ENCODE data around the gene DPM3. TPM values are rescaled to one million over a fixed set of nuclear protein-coding genes. Genes with fewer than 3 reads are reported as not detected.

The DPM3 gene
- total and polyA plus RNA-seq, 9 of the 15 experiments (the other 6 are each of a cell fraction or from before 2014, with no cell fraction given) = 3.7 to 120 (median 36.4) TPM

DNA sequence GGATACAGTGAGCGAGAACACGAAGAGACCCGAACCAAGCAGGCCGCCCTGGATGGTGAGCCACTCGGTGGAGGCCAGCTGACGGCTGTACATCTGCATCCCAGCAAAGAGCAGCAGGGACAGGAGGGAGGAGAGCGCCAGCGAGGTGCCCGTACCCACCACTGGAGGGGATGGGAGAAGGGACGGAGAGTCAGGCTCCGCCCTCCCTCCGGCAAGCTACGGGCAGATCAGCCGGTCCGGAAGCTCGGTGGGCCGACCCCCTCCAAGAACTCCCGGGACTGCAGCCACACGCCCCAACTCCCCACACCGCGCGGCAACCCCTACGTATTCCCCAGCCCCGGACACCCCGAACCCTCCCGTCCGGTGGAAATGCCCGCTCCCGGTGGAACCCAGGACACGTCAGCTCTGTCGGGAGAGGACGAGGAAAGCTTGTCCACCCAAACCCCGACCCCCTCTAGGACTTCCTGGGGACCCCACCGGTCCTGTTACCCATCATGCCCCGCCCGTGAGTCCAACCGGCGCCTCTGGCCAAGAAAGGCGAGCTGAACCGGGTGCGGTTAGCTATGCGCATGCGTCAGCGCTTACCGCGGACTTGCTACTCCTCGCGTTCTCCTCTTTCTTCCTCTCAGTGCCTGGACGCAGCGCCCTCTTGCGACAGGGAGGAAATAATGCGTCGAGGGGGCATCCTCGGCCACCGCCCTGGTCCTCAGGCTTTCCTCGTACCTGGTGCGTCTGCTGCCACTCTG lies 32.6 kb upstream of the DPM3 start, which contains the start of gene KRTCAP2 (continued):
- TF ChIP-seq TAF7 (tag; IDR thresholded peaks at IDR 0.05) (peak; percentile 76), ZNF785 (CRISPR knock-in tag; IDR thresholded peaks at IDR 0.05) (no peak), HDAC8 (tag; IDR thresholded peaks at IDR 0.05) (no peak), PHF8 (IDR thresholded peaks at IDR 0.05; ENCODE audit: borderline replicate concordance, low read length) (peak; percentile 93; the same call in 1 of the 2 replicates), TCFL5 (CRISPR knock-in tag; conservative IDR thresholded peaks at IDR 0.05) (no peak), HNRNPH1 (optimal IDR thresholded peaks at IDR 0.05; ENCODE audit: low read depth, low read length) (no peak), GATAD2A (IDR thresholded peaks at IDR 0.05) (no peak), PML (IDR thresholded peaks at IDR 0.05; ENCODE audit: low read length) (peak; percentile 86), KLF16 (IDR thresholded peaks at IDR 0.05) (peak; percentile 41; the same call in 1 of the 2 replicates), ZNF311 (CRISPR knock-in tag; IDR thresholded peaks at IDR 0.05) (no peak), ZC3H4 (CRISPR knock-in tag; IDR thresholded peaks at IDR 0.05; ENCODE audit: borderline replicate concordance) (no peak), RBM15 (IDR thresholded peaks at IDR 0.05; ENCODE audit: insufficient read depth, low read length) (no peak)
- TF ChIP-seq, protein P1, sequence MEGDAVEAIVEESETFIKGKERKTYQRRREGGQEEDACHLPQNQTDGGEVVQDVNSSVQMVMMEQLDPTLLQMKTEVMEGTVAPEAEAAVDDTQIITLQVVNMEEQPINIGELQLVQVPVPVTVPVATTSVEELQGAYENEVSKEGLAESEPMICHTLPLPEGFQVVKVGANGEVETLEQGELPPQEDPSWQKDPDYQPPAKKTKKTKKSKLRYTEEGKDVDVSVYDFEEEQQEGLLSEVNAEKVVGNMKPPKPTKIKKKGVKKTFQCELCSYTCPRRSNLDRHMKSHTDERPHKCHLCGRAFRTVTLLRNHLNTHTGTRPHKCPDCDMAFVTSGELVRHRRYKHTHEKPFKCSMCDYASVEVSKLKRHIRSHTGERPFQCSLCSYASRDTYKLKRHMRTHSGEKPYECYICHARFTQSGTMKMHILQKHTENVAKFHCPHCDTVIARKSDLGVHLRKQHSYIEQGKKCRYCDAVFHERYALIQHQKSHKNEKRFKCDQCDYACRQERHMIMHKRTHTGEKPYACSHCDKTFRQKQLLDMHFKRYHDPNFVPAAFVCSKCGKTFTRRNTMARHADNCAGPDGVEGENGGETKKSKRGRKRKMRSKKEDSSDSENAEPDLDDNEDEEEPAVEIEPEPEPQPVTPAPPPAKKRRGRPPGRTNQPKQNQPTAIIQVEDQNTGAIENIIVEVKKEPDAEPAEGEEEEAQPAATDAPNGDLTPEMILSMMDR (IDR thresholded peaks at IDR 0.05 in 2 of 3, conservative IDR thresholded peaks at IDR 0.05 in 1 of 3; ENCODE audit: insufficient read depth in 2 of 3, low read depth in 1 of 3, low read length in 3 of 3) = peak; percentile 93 to 98 (median 97)
- TF ChIP-seq, protein P2, sequence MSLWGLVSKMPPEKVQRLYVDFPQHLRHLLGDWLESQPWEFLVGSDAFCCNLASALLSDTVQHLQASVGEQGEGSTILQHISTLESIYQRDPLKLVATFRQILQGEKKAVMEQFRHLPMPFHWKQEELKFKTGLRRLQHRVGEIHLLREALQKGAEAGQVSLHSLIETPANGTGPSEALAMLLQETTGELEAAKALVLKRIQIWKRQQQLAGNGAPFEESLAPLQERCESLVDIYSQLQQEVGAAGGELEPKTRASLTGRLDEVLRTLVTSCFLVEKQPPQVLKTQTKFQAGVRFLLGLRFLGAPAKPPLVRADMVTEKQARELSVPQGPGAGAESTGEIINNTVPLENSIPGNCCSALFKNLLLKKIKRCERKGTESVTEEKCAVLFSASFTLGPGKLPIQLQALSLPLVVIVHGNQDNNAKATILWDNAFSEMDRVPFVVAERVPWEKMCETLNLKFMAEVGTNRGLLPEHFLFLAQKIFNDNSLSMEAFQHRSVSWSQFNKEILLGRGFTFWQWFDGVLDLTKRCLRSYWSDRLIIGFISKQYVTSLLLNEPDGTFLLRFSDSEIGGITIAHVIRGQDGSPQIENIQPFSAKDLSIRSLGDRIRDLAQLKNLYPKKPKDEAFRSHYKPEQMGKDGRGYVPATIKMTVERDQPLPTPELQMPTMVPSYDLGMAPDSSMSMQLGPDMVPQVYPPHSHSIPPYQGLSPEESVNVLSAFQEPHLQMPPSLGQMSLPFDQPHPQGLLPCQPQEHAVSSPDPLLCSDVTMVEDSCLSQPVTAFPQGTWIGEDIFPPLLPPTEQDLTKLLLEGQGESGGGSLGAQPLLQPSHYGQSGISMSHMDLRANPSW (CRISPR knock-in tag; IDR thresholded peaks at IDR 0.05) = no peak
- TF ChIP-seq, protein P3, sequence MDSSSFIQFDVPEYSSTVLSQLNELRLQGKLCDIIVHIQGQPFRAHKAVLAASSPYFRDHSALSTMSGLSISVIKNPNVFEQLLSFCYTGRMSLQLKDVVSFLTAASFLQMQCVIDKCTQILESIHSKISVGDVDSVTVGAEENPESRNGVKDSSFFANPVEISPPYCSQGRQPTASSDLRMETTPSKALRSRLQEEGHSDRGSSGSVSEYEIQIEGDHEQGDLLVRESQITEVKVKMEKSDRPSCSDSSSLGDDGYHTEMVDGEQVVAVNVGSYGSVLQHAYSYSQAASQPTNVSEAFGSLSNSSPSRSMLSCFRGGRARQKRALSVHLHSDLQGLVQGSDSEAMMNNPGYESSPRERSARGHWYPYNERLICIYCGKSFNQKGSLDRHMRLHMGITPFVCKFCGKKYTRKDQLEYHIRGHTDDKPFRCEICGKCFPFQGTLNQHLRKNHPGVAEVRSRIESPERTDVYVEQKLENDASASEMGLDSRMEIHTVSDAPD (CRISPR knock-in tag; IDR thresholded peaks at IDR 0.05) = no peak
- TF ChIP-seq, protein P4, sequence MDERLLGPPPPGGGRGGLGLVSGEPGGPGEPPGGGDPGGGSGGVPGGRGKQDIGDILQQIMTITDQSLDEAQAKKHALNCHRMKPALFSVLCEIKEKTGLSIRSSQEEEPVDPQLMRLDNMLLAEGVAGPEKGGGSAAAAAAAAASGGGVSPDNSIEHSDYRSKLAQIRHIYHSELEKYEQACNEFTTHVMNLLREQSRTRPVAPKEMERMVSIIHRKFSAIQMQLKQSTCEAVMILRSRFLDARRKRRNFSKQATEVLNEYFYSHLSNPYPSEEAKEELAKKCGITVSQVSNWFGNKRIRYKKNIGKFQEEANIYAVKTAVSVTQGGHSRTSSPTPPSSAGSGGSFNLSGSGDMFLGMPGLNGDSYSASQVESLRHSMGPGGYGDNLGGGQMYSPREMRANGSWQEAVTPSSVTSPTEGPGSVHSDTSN (CRISPR knock-in tag; IDR thresholded peaks at IDR 0.05; ENCODE audit: low read depth) = no peak
- TF ChIP-seq, protein P4 (tag; conservative IDR thresholded peaks at IDR 0.05; ENCODE audit: low read depth) = no peak

Measured in K562 (cell line).